ENCODE data around the gene TBX15. TPM values are rescaled to one million over a fixed set of nuclear protein-coding genes. Genes with fewer than 3 reads are reported as not detected.
"Not testable (repeated sequence)": the region's sequence is repeated elsewhere in the genome, so short reads cannot be mapped to it uniquely, and the experiment has no call there.

The TBX15 gene
- total RNA-seq, 1 experiment from 2014 or later: 7.4 TPM

- DNase-seq (ENCODE audit: low read depth): no peak
Observed at GRCh38 chr1:118927427-118928187, 60.5 kb downstream of the TBX15 start.

- no peak for DNase-seq (ENCODE audit: low read depth)
Observed at GRCh38 chr1:118926261-118926660, 61.9 kb downstream of the TBX15 start.

- DNase-seq (ENCODE audit: low read depth): no peak
Observed at GRCh38 chr1:118925651-118926050, 62.5 kb downstream of the TBX15 start.

DNA sequence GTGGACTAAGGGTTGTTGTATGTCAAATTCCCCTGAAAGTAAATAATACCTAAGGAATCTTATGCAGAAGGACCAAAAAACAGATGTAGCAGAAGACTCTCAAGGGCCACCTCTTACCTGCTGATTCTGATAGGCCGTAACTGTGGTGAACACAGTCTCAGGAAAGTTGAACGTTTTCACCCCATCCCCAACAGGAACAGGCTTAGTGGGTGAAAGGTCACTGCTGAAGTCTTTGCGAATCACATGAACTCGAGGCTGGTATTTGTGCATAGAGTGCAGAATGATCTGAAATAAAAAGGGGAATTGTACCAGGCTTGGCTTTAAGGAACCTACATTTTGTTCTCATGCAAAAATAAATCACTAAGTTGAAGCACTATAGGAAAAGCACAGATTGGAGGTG is 64.8 kb downstream of the TBX15 start:
- no peak for DNase-seq (ENCODE audit: low read depth)

DNA sequence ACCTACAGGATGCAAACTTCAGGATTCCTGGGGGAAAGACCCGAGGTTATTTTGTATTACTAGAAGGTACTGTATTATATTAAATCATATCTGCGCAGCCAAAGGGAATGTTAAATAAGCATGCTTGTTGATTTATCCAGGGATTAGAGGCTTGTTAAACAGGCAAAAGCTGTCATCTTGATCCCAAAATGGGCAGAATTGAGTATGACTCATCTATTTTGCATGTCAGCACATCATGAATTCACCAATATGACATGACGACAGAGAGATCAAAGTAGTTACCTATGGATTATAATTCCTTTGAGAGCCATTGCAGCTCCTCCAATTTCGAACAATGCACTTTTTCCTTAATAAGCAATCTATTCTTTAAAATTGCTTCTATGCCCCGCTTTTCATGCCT is 66.1 kb downstream of the TBX15 start:
- DNase-seq (ENCODE audit: low read depth): no peak

GRCh38 chr1:118920124-118920717 is 67.9 kb downstream of the TBX15 start:
- DNase-seq (ENCODE audit: low read depth): no peak

DNA sequence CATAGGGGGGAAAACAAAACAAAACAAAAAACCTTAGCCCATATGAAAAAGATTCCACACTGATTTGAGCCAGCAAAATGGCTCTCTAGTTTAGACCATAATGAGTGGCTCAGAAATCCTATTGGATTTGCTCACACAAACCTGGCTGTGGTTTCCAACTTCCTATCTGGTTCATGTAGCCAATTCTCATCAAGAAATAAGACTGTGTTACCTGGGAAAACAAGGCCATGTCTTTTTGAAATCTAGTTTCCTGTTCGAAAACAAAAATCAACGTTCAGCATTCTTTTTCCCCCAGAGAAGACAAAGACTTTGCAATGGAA is 69.2 kb downstream of the TBX15 start:
- DNase-seq (ENCODE audit: low read depth): no peak

DNA sequence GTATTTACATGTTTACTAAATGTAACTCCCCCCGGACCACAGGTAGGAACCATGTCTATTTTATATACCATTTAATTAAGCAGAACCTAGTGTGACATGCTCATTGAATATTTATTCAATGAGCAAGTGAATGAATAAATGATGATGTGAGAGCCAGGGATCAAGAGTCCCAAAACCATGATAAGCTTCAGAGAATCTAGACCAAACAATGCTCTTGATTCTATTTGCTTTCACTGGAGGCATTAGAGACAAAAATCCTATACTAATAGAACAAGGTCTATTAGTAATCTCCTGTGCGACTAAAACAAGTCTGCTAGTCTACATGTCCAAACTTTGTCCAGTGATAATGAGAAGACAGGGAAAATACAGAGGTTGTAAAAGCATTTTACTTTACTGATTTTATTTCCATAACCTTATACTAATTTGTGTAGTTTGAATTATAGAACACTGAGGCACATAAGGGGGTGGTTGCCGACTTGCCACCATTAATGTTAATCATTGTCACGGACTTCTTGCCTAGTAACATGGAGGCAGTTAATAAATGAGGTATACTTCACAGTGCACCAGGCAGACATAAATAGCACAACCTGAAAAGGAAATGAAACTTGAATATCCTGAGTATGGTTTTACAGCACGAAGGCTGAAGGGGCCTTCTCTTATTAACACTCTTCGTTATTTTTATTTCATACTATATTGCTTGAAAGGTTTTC is 69.8 kb downstream of the TBX15 start:
- no peak for DNase-seq (ENCODE audit: low read depth)

- DNase-seq (ENCODE audit: low read depth): not testable (repeated sequence)
Observed at GRCh38 chr1:118916346-118916745, 71.8 kb downstream of the TBX15 start.

DNA sequence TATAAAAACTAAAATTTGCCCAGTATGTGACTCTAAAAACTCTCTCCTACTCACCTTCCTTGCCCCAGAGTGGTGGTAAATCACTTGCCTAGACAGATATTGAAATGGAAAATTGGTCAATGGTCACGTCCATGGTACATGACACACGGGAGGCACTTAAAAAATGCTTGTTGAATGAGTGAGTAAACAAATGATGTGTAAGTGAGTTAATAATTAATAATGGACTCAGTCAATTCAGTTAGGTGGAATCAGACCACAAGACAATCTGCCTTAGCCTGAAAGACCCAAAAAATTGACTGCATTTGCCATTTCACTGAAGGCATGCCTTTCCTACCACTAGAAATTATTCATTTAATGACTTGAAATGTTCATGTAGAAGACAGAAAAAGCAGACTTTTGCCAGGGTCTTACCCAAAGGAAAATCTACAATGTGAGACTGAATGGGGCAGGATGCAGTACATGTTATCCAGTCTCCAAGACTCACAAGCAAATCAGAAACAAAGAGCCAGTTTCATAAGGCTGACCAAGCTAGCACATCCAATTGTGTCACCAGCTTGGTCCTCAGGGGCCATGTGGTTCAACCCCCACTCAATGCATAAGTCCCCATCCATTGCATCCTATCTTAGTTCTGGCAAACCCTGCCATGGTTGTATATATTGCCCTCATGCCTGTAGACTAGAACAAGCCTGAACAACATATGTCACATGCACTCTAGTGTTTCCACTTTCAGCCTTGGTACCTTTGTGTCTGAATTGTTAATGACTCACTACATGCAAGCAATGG is 73.6 kb downstream of the TBX15 start:
- no peak for DNase-seq (ENCODE audit: low read depth)

GRCh38 chr1:118913818-118914217 is 74.3 kb downstream of the TBX15 start:
- DNase-seq (ENCODE audit: low read depth): no peak

DNA sequence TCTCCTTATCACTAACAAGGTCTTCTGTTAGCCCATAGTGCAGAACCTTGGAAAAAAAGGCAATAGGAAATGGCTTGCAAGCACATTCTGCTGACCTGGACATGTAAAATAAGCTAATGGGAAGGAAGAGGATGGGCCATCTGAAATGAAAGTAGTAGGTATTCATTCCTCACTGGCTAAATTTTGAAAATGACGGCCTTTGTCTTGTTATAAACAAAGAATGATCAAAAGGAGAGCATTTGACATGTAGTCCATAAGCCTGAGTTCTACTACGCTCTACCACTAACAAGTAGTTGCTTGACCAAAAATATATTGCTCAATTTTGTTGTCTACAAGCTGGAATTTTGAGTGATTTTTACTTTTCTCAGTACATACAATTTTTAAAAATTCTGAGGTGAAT is 75.6 kb downstream of the TBX15 start:
- no peak for DNase-seq (ENCODE audit: low read depth)

DNA sequence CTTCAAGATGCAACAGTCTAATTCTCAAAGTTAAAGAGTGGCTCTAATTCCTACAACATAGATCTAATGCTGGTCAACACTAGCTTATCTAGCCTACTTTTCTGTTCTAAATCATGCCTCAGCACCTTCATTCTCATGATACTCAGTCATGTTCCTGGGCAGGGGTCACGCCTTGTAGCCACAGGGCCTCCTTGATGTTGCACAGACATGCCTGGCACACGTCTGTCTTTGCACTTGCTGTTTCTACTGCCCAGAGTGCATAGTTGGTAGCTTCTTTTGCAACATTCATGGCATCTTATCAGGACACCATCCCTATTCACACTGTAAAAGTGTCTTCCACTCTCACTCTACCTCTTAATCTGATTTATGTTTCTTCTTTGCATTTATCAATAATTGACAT is 76.6 kb downstream of the TBX15 start:
- DNase-seq (ENCODE audit: low read depth): no peak

GRCh38 chr1:118907466-118907865 is 80.7 kb downstream of the TBX15 start:
- DNase-seq (ENCODE audit: low read depth): no peak

DNA sequence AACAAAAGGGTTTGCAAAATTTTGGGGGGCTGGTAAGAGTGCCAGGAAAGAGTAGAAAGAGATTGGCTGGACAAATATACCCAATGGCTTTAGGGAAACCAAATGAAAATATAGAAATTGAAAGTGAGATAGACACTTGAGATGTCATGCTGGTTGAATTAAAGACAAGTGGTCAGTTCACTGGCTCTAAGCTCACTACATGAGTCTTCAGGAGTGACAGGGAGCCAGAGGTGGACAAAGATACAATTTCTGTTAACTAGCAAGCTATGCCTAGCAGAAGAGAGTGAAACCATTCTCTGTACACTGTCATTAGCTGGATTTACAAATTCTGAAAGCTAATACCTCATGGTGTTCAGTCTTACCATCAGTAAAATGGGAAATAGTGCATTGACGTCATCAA is 82.5 kb downstream of the TBX15 start:
- no peak for DNase-seq (ENCODE audit: low read depth)

DNA sequence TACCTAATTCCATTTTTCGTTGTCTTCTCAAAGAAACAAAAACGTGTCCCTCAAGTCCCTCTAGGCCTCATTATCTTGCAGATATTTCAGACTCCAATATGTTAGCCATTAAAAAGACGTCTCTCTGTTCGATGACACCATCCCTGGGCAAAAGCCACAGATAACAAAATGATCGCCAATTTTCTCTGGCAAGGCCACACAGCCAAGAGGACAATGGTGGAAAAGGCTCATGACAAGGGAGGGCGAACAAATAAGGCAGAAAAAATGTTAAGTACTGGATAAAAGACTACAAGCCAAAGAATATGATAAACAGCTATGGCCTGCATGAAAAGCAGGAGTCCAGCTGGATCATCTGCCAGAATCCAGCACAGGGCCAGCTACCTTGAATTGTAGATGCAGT is 82.9 kb downstream of the TBX15 start:
- DNase-seq (ENCODE audit: low read depth): no peak

DNA sequence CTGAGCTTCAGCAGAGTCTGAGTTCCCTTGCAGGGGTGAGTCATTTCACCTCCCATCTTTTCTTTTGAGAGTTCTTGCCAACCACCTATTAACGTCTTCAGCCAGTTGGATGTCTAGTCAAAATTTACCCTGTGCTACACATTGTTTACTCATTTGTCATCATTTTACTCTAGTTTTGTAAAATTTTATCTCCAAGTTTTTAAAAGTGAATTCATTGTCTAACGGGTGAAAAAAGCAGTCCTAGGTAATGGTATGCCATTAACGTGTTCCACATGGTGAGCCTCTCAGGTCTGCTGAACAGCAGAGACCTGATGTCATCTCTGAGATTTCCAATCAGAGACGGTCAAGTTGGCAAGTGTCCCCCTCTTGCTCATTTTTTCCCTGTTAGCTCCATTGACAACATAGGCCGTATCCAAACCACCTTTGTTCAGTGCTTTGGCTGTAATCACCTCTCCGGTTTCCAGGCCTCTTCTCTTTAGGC is 85.4 kb downstream of the TBX15 start:
- DNase-seq (ENCODE audit: low read depth): no peak

DNA sequence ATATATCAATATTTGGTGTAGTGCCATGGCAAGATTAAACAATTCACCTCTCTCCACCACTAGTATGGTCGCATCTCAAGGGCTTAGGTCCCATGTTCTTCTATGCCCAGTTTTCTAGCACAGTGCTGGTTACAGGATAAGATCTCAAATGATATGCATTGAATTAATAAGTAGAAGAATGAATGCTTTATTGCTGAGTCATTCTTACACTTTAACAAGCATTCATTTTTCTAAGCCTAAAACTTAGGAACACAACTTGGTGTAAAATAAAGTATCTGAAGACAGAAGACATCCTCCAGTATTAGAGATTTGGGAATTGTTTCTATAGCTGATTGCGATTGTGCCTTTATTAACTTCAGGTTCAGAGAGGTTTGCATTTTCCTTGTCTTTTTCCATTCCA is 85.8 kb downstream of the TBX15 start:
- DNase-seq (ENCODE audit: low read depth): no peak

GRCh38 chr1:118900643-118901440 is 87.3 kb downstream of the TBX15 start:
- DNase-seq (ENCODE audit: low read depth): no peak

DNA sequence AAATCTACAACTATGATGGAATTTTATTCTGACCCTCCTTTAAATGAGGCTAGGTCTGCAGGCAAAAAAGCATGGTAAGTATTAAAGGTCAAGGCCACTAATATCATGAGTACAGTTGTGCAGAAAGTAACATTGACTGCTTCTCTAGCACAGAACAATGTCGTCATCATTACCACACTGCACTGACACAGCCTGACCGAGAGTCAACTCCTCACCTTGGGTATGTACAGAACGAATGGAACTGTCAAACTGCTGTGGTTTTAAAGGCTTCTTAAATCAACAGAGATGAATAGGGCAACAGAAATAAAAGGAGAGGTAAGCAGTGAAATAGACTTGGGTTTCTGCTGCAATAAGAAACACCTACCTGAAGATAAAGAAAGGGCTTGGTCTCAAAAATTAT is 88.8 kb downstream of the TBX15 start:
- DNase-seq (ENCODE audit: low read depth): no peak

DNA sequence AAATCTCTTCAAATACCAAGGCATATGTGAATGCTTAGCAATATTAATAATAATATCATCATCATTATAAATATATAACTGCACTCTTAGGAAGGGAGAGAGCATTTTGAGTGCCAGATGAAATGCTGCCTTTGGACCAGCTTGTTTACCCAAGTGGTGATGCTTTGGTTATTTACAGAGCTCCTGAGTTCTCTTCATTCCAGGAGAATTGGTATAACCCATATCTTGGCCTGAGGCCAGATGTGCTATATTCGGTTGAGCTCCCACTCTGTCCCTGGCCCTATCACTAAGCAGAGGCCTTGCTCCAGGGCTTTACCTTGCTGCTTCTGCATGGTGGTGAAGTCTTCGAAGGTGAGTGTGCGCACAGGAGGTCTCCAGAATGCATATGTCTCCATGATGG is 89.4 kb downstream of the TBX15 start:
- no peak for DNase-seq (ENCODE audit: low read depth)

- DNase-seq (ENCODE audit: low read depth): no peak
Observed at GRCh38 chr1:118896416-118896815, 91.7 kb downstream of the TBX15 start.

Data from Daoy (cell line).